HG02623 (cell line): ENCODE results near the gene JAG1.

Source experiments
- ATAC-seq: cut with Tn5 transposase; IDR thresholded peaks from one replicate; pipeline ENCODE4 v1.9.1; 2021; ENCODE audit warnings: moderate library complexity; ENCODE audit not compliant: unreplicated experiment

Gene JAG1

GRCh38 chr20:10699941-10700340 is 26.1 kb upstream of the JAG1 start:
- ATAC-seq: no peak

- ATAC-seq: no peak
These were observed 25.7 kb upstream of the JAG1 start for GRCh38 chr20:10699489-10699888.

DNA sequence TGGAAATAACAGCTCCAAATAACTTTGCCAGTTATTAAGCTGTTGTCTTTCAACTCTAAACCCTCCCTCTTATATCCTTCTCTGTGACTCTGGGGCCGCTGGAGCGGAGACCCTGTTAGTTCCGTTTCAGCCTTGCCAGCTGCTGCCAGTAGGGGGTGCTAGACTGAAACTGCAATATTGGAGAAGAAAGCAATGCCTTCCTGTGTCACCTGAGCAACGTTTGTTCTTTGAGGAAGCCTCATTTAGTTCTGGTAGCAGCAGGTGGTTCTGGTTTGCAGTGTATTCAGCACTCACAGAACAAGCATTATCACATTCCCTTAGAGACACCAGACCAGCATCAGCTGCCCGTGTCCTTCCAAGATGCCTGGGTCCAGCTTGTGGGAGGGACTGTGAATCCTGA is 22.9 kb upstream of the JAG1 start:
- ATAC-seq: no peak

- no peak for ATAC-seq
These were observed 15.6 kb upstream of the JAG1 start for GRCh38 chr20:10689385-10689784.

DNA sequence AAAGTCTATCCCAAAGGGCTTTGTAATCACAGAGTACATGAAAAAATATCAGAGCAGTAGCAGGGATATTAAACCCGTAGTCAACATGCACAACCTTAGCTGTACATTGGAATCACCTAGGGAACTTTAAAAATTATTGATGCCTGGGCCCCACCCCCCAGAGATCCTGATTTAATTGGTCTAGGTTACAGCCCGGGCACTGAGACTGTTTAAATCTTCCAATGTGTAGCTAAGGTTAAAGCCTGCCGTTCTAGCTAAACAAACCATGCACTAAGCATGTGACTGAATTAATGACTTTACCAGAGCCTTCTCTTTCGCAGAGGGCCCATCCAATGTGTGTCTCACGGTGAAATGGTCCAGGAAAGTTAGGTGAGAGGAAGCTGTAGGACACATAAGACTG is 14.1 kb upstream of the JAG1 start:
- no peak for ATAC-seq

- ATAC-seq: no peak
These were observed 12.7 kb upstream of the JAG1 start for GRCh38 chr20:10686356-10687133.

DNA sequence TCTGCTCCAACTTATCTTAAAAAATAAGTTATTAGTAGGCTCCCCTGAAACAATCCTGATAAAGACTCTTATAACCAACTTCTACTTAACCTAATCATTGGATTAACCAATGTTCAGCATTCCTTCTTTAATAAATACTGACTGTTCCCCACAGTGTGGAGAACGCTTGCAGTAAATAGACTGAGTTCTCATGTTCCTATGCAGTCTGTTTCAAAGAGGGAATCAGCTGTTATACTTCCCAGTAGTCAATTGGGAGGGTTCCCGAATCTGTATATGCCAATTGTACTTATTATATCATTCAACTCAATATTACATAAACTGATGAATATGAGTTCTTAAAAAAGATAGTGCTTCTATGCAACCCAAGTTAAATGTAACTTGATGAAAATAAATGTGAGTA is 9.7 kb upstream of the JAG1 start:
- no peak for ATAC-seq

DNA sequence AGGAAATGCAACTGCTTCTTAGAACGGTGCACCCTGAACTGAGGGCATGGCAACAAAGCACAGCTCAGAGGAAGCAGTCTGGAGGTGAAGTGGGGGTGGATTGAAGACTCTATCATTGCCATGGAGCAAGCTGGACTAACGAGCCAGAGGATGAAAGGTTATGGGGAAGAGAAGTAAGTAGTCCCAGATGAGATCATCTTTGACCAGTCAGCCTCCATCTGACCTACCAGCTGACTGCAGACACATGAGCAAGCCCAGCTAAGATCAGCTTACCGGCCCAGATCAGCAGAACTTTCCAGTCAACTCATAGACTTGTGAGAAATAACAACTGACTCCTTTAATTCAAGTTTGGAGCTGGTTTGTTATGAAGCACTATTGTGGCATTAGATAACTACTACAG is 9.1 kb upstream of the JAG1 start:
- ATAC-seq: no peak

- ATAC-seq: no peak
These were observed 7.7 kb upstream of the JAG1 start for GRCh38 chr20:10681494-10681893.

DNA sequence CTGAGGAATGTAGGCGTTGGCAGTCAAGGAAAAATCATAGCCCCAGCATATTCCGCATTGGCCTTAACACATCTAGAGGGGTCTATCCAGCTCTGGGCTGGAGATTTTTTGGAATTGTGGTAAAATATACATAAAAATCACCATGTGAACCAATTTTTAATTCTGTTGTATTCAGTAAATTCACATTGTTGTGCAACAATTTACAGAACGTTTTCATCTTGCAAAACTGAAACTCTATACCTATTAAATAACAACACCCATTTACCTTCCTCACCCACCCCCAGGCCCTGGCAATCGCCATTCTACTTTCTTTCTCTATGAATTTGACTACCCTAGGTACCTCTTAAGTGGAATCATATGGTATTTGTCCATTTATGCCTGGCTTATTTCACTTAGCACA is 6.8 kb upstream of the JAG1 start:
- no peak for ATAC-seq

- ATAC-seq: no peak
These were observed 5.5 kb upstream of the JAG1 start for GRCh38 chr20:10679269-10679668.

- ATAC-seq: no peak
These were observed 2.7 kb upstream of the JAG1 start for GRCh38 chr20:10676518-10676917.

DNA sequence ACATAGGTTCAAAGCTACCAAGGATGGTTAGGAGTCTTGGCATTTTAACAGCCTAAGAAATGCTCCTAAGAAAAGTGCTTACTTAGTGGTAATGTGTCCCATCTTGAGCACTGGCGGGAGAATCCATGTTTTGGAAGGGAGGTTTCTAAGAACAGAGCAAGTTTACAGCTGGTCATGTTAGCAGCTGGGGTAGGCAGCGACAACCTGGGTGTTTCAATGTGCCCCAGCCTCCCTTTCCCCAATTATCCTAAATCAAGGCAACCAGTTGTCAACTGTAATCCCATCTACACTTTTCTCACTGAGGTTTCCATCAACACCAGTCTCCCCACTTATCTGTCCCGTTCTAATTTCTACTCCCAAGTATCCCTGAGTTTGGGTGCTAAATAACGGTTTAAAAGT is 1.6 kb upstream of the JAG1 start:
- ATAC-seq: no peak

- peak; percentile 36 for ATAC-seq
These were observed 1.1 kb upstream of the JAG1 start for GRCh38 chr20:10674684-10675449.

DNA sequence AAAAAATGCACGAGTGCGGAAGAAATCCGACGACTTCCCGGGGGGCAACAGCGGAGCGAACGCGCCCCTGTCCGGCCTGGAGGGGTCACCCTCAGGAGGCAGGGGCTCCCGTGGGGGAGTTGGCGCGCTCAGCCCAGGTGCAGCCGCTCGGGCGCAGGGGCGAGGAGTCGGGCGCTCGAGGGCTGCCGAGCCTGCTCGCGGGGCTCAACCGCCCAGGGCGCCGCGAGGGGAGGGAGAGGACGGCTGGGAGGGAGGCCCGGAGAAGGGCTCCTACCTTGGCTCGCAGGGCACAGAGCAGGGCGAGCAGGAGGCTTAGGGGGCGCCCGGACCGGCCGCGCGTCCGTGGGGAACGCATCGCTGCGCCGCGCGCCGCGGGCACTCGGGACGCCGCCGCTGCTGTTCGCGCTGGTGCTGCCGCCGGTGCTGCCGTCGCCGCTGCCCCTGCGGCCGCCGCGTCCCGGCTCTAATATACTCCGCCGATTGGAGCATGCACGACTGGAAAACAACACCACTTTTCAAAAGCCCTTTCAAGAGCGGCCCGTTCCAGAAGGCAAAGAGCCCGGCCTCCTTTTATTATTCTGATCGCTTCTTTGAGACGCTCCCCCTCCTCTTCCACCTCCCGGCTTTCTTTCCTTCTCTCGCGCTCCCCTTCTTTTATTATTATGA is 490 bp downstream of the JAG1 start:
- no peak for ATAC-seq

DNA sequence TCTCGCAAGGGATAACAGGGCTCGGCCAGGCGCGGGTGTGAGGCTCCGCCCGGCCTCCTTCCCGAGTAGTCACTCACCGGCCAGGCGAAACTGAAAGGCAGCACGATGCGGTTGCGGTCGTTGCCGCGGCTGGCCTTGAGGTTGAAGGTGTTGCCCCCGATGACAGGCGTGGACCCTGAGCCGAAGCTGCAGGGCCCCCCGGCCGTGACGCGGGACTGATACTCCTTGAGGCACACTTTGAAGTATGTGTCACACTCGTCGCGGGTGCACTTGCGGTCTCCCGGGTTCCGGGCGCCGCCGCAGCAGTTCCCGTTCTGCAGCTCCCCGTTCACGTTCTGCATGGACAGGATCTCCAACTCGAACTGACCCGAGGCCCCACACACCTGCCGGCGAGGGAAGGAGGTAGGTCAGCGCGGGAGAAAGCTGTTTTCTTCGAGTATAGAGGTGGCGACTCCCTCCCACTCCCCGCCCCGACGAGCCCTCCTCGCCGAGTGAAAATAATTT is 1.1 kb downstream of the JAG1 start:
- no peak for ATAC-seq

DNA sequence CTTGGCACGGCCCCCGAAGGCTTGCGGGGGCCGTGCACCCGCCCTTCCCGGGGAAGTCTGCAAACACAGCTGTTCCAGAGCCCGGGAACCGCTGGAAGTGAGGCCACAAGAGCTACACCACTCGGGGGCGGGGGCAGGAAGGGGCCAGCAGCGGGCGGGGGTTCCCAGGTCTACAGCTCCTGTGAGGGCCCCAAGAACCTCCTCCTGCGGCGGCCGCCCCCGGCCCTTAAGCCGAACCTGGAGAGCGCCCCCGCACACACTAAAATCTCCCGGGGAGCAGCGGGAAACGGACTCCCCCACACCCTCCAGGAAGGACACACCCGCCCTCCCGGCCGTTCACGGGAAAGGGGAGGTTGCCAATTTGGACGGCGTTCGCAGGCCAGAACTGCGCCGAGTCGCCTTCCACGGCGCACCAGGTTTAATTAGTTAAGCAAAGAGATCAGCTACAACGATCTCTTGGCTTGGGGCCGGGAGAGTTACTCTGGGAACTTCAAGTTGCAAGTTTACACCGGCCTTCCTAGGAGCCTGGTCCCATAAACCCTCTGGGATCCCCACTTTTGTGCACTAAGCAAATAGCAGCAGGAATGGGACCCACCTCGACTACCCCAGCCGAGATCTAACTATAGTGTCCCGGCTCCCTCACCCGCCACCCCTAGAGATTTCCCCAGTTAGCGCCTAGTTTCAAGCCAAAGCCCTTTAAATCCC is 1.7 kb downstream of the JAG1 start:
- ATAC-seq: no peak

- ATAC-seq: peak; percentile 24
These were observed 2.4 kb downstream of the JAG1 start for GRCh38 chr20:10671221-10671918.

DNA sequence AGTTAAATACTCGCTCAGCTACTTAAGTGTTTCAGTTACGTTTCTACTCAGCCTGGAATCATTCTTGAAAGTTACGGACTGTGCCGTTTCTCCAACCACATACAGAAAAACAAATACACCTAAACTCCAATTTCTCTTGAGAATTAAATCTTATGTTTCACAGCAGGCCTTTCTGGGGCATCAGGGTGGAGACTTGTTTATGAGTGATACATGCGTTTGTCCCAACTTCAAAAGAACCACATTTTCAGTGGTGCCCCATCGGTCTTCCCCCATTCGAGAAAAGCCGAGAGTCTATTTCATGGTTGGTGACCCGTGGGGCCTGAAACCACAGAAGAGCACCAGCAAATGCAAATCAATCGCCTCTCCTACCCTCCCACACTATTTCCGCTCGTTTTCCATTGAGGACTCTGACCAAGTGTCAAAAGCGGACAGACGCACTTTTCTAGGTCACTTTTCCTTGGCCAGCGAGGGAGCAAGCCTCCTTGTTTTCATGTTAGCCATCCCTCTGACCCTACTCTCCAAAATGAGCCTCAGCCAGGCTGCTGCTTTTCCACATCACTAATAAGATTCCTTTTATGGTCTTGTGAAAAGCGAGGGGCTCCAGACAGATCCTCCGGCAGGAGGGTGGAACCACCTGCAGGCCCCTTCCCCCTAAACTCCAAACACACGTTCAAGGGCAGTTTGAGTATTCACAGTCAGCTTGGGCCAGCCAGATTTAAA is 3.1 kb downstream of the JAG1 start:
- peak; percentile 22 for ATAC-seq
